K562 (cell line): Measurements from ENCODE around the gene PUSL1. TPM values are rescaled to one million over a fixed set of nuclear protein-coding genes. Genes with fewer than 3 reads are reported as not detected.

Experiments used
- ARID2 ChIP-seq: fragments of 450-650 bp; IDR thresholded peaks from 2 replicates; pipeline ENCODE4 v1.6.1; 2017; ENCODE audit warnings: antibody characterized with exemption, mild to moderate bottlenecking
- HNRNPUL1 ChIP-seq: fragments of 200-400 bp; formaldehyde crosslinking; IDR thresholded peaks from 2 replicates; pipeline ENCODE4 v1.6.1; 2017; ENCODE audit warnings: low read length
- HOXB6 ChIP-seq: fragments of 250-450 bp; sonication (Bioruptor Pico); IDR thresholded peaks from 2 replicates; pipeline ENCODE4 v1.5.1; 2022; ENCODE audit warnings: mild to moderate bottlenecking, borderline replicate concordance
- HSF4 ChIP-seq: fragments of 250-450 bp; sonication (Bioruptor Pico); IDR thresholded peaks from 2 replicates; pipeline ENCODE4 v2.1.2; 2022; ENCODE audit warnings: mild to moderate bottlenecking, moderate library complexity, borderline replicate concordance
- IRF1 ChIP-seq: sonication (generic); formaldehyde crosslinking; IDR thresholded peaks from 2 replicates; pipeline ENCODE4 v1.8.0; 2022; ENCODE audit warnings: missing genetic modification reagents, mild to moderate bottlenecking, borderline replicate concordance
- L3MBTL2 ChIP-seq: fragments of 450-650 bp; IDR thresholded peaks from 2 replicates; pipeline ENCODE4 v1.6.1; 2016; ENCODE audit warnings: mild to moderate bottlenecking, moderate library complexity
- MAFF ChIP-seq: IDR thresholded peaks from 2 replicates; pipeline ENCODE4 v1.6.1; 2012; ENCODE audit warnings: low read length, improper control_type of control experiment
- MYBL2 ChIP-seq, 2 experiments: fragments of 450-650 bp in 1 of 2; sonication (generic) in 1 of 2; formaldehyde crosslinking in 1 of 2; IDR thresholded peaks; 2 replicates each; pipeline versions ENCODE4 v1.6.1 to v1.8.1; 2017 to 2022; ENCODE audit warnings: borderline replicate concordance in 1 of 2, inconsistent platforms in 1 of 2, low read depth in 1 of 2, mild to moderate bottlenecking in 1 of 2, missing genetic modification reagents in 1 of 2, moderate library complexity in 1 of 2
- POLR2G ChIP-seq: fragments of 200-400 bp; formaldehyde crosslinking; IDR thresholded peaks from 2 replicates; pipeline ENCODE4 v1.6.1; 2017; ENCODE audit warnings: low read depth, mild to moderate bottlenecking, antibody characterized with exemption, low read length, moderate library complexity
- SIN3B ChIP-seq: fragments of 450-650 bp; IDR thresholded peaks from 2 replicates; pipeline ENCODE4 v1.6.1; 2017; ENCODE audit warnings: low read depth, mild to moderate bottlenecking, moderate library complexity
- SMARCC2 ChIP-seq: fragments of 450-650 bp; IDR thresholded peaks from 2 replicates; pipeline ENCODE4 v1.6.1; 2017; ENCODE audit warnings: antibody characterized with exemption, moderate library complexity, mild to moderate bottlenecking, low read depth
- STAT5B ChIP-seq: fragments of 250-450 bp; sonication (Bioruptor Pico); IDR thresholded peaks from 2 replicates; pipeline ENCODE4 v1.8.0; 2021; ENCODE audit warnings: mild to moderate bottlenecking, inconsistent platforms
- ZBTB1 ChIP-seq: sonication (generic); formaldehyde crosslinking; IDR thresholded peaks from 2 replicates; pipeline ENCODE4 v1.8.1; 2023; ENCODE audit warnings: missing genetic modification reagents, low read depth, mild to moderate bottlenecking, borderline replicate concordance
- ZKSCAN1 ChIP-seq: fragments of 150-350 bp; IDR thresholded peaks from 2 replicates; pipeline ENCODE4 v1.6.1; 2016; ENCODE audit warnings: low read depth, low read length
- ZNF217 ChIP-seq: sonication (generic); formaldehyde crosslinking; IDR thresholded peaks from 2 replicates; pipeline ENCODE4 v1.8.0; 2022; ENCODE audit warnings: mild to moderate bottlenecking, missing genetic modification reagents
- polyA plus RNA-seq, 8 experiments: library from polyadenylated mRNA; depleted of rRNA in 4 of 8; stranded (reverse) in 5 of 8; unstranded in 3 of 8; fragments of >200 nt; fragmentation: Nextera tagmentation in 2 of 8; fragmentation: Illumina TruSeq in 1 of 8; extraction: Ambion mirVana in 2 of 8; extraction: Trizol in 1 of 8; gene quantifications; 2 replicates each; pipeline versions ENCODE4 v1.2.1 to v1.2.3, GENCODE V29; 2011 to 2014; ENCODE audit warnings: inconsistent platforms in 1 of 8, missing spikeins in 1 of 8
- total RNA-seq, 7 experiments: library from RNA; depleted of rRNA in 6 of 7; stranded (reverse); fragments of >200 nt in 6 of 7; fragmentation: Illumina TruSeq in 2 of 7; extraction: Trizol in 2 of 7; gene quantifications; 2 replicates each; pipeline versions ENCODE4 v1.2.1 to v1.2.3, GENCODE V29; 2011 to 2021; ENCODE audit warnings: low replicate concordance in 1 of 7
- TF ChIP-seq, protein P1 (sequence below), 2 experiments: fragments of 450-650 bp; formaldehyde crosslinking in 1 of 2; IDR thresholded peaks; 2 replicates each; pipeline versions ENCODE4 v1.4.0 to v1.6.1; 2014 to 2020; ENCODE audit warnings: mild to moderate bottlenecking in 2 of 2, borderline replicate concordance in 1 of 2, low read depth in 1 of 2
- TF ChIP-seq, protein P2 (sequence below): fragments of 450-650 bp; IDR thresholded peaks from 2 replicates; pipeline ENCODE4 v1.6.1; 2016; ENCODE audit warnings: antibody characterized with exemption

The PUSL1 gene
- total and polyA plus RNA-seq, 9 of the 15 experiments (the other 6 are each of a cell fraction or from before 2014, with no cell fraction given): 0.62 to 86.9 (median 13.6) TPM

DNA sequence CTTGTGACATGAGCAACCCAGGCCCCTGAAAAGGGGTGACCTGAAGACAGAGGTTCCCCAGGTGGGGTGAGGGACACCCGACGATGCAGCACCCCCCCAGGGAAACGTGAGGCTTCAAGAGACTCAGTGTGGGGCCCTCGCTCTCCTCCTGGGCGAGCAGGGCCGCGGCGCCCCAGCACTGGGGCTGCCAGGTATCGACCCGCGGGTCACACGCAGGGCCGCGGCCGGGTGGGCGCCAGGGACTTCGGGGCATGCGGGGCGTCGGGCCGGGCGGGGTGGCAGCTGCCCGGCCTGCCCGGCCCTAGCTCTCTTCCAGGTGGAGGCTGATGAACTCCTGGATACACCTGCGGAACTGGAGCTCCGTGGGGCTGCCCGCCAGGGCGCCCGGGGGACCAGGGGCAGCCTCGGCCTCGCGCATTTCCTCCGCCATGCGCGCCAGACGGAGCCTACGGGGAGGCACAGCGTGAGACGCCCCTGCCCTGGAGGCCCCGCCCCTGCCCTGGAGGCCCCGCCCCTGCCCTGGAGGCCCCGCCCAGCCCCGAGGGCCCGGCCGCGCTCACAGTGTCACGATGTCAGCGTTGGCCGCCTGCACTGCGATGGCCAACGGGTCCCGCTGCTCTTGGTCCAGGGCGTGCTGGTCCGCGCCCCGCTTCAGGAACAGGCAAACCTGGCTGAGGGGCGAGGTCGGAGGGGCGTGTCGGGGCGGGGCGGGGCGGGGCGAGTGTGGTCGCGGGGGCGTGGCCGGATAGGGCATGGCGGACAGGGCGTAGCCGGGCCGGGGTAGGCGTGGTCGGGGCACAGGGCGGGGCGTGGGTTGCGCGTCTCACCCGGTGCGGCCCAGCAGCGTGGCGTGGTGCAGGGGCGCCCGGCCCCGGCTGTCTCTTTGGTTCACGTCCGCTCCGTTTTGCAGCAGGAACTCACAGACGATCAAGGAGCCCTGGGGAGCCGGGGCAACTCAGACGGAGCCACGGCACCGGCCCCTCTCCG is 14.8 kb upstream of the PUSL1 start (continued):
- no peak for TF ChIP-seq STAT5B (CRISPR knock-in tag)
- no peak for TF ChIP-seq IRF1 (CRISPR knock-in tag)
- TF ChIP-seq SMARCC2: no peak
- no peak for TF ChIP-seq ZBTB1 (CRISPR knock-in tag)
- no peak for TF ChIP-seq HOXB6 (CRISPR knock-in tag)
- no peak for TF ChIP-seq HSF4 (CRISPR knock-in tag)
- TF ChIP-seq, protein P1, sequence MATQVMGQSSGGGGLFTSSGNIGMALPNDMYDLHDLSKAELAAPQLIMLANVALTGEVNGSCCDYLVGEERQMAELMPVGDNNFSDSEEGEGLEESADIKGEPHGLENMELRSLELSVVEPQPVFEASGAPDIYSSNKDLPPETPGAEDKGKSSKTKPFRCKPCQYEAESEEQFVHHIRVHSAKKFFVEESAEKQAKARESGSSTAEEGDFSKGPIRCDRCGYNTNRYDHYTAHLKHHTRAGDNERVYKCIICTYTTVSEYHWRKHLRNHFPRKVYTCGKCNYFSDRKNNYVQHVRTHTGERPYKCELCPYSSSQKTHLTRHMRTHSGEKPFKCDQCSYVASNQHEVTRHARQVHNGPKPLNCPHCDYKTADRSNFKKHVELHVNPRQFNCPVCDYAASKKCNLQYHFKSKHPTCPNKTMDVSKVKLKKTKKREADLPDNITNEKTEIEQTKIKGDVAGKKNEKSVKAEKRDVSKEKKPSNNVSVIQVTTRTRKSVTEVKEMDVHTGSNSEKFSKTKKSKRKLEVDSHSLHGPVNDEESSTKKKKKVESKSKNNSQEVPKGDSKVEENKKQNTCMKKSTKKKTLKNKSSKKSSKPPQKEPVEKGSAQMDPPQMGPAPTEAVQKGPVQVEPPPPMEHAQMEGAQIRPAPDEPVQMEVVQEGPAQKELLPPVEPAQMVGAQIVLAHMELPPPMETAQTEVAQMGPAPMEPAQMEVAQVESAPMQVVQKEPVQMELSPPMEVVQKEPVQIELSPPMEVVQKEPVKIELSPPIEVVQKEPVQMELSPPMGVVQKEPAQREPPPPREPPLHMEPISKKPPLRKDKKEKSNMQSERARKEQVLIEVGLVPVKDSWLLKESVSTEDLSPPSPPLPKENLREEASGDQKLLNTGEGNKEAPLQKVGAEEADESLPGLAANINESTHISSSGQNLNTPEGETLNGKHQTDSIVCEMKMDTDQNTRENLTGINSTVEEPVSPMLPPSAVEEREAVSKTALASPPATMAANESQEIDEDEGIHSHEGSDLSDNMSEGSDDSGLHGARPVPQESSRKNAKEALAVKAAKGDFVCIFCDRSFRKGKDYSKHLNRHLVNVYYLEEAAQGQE (IDR thresholded peaks at IDR 0.05; ENCODE audit: borderline replicate concordance): no peak
- TF ChIP-seq, protein P1 (CRISPR knock-in tag; IDR thresholded peaks at IDR 0.05; ENCODE audit: low read depth): no peak
- TF ChIP-seq MAFF: no peak
- TF ChIP-seq, protein P2, sequence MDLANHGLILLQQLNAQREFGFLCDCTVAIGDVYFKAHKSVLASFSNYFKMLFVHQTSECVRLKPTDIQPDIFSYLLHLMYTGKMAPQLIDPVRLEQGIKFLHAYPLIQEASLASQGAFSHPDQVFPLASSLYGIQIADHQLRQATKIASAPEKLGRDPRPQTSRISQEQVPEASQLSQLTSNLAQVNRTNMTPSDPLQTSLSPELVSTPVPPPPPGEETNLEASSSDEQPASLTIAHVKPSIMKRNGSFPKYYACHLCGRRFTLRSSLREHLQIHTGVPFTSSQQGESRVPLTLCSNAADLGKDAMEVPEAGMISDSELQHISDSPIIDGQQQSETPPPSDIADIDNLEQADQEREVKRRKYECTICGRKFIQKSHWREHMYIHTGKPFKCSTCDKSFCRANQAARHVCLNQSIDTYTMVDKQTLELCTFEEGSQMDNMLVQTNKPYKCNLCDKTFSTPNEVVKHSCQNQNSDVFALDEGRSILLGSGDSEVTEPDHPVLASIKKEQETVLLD: no peak
- TF ChIP-seq L3MBTL2: peak; percentile 89
- no peak for TF ChIP-seq MYBL2 (IDR thresholded peaks at IDR 0.05; ENCODE audit: low read depth)
- TF ChIP-seq MYBL2 (CRISPR knock-in tag; IDR thresholded peaks at IDR 0.05; ENCODE audit: borderline replicate concordance): no peak
- TF ChIP-seq HNRNPUL1: no peak
- no peak for TF ChIP-seq ZNF217 (CRISPR knock-in tag)
- TF ChIP-seq POLR2G: peak; percentile 71
- TF ChIP-seq ARID2: no peak
- no peak for TF ChIP-seq SIN3B
- no peak for TF ChIP-seq ZKSCAN1
